ENCODE data around the gene PGD.

- TF ChIP-seq CTCF (IDR thresholded peaks at IDR 0.05), result no peak
- no peak for TF ChIP-seq POLR2A (IDR thresholded peaks at IDR 0.05)
These were observed 30.7 kb upstream of the PGD start for GRCh38 chr1:10368194-10368593.

All from lower leg skin (tissue), 3 donors.